Mucosa of stomach (tissue), 1 donor: Measurements from ENCODE around the gene SCD.

ENCODE experiments used
- H3K27me3 ChIP-seq: one replicate; pipeline ENCODE4 v1.7.0; 2013; ENCODE audit warnings: mild to moderate bottlenecking, low read length; ENCODE audit not compliant: control insufficient read depth, insufficient read depth
- H3K36me3 ChIP-seq: one replicate; pipeline ENCODE4 v1.7.0; 2013; ENCODE audit warnings: low read length; ENCODE audit not compliant: control insufficient read depth, insufficient read depth
- H3K4me1 ChIP-seq: one replicate; pipeline ENCODE4 v1.7.0; 2013; ENCODE audit warnings: mild to moderate bottlenecking, low read length; ENCODE audit not compliant: control insufficient read depth, insufficient read depth
- H3K4me3 ChIP-seq: one replicate; pipeline ENCODE4 v1.7.0; 2013; ENCODE audit warnings: low read length
- H3K9ac ChIP-seq: one replicate; pipeline ENCODE4 v1.7.0; 2013; ENCODE audit warnings: mild to moderate bottlenecking, low read length, moderate library complexity
- H3K9me3 ChIP-seq: one replicate; pipeline ENCODE4 v1.7.0; 2013; ENCODE audit warnings: mild to moderate bottlenecking, low read length, moderate library complexity; ENCODE audit not compliant: control insufficient read depth
- donor health status: Pancreatic carcinoma.

The SCD gene

GRCh38 chr10:100356067-100357017 is 9.3 kb downstream of the SCD start:
- Histone ChIP-seq H3K36me3 (peaks cover 3% of the 10 kb centered on the region), H3K4me3 (no peak overlapping the region), H3K4me1 (peaks cover 19% of the 10 kb centered on the region), H3K9ac (no peak overlapping the region), H3K27me3 (no peaks in the 10 kb centered on the region), H3K9me3 (no peaks in the 10 kb centered on the region)

GRCh38 chr10:100357059-100357858 is 10.2 kb downstream of the SCD start:
- H3K4me3 ChIP-seq = no peak overlapping the region
- no peaks in the 10 kb centered on the region for H3K27me3 ChIP-seq
- H3K9ac ChIP-seq = no peak overlapping the region
- peaks cover 16% of the 10 kb centered on the region for H3K4me1 ChIP-seq
- H3K36me3 ChIP-seq = peaks cover 3% of the 10 kb centered on the region
- no peaks in the 10 kb centered on the region for H3K9me3 ChIP-seq

DNA sequence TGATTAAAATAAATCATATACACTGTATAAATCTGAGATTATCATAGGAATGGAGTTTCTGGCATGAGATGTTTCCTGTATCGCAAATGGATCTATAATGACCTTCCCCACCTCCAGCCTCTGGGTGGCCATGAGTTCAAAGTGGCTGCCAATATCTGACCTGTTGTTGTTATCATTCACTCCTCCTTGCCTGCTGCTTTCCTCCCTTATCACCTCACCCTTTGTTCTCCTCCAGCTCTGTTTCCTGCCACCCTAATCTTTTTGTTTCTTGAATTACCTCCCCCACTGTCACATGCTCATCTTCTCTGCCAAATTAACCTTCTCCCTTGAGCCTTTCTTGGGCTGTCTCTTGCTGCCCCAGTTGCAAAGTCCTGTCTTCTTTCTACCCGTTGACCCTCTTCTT is 12.0 kb downstream of the SCD start:
- no peak overlapping the region for H3K4me3 ChIP-seq
- no peak overlapping the region for H3K9ac ChIP-seq
- H3K27me3 ChIP-seq = no peaks in the 10 kb centered on the region
- H3K9me3 ChIP-seq = no peaks in the 10 kb centered on the region
- H3K36me3 ChIP-seq = peaks cover 3% of the 10 kb centered on the region
- H3K4me1 ChIP-seq = peaks cover 30% of the 10 kb centered on the region

DNA sequence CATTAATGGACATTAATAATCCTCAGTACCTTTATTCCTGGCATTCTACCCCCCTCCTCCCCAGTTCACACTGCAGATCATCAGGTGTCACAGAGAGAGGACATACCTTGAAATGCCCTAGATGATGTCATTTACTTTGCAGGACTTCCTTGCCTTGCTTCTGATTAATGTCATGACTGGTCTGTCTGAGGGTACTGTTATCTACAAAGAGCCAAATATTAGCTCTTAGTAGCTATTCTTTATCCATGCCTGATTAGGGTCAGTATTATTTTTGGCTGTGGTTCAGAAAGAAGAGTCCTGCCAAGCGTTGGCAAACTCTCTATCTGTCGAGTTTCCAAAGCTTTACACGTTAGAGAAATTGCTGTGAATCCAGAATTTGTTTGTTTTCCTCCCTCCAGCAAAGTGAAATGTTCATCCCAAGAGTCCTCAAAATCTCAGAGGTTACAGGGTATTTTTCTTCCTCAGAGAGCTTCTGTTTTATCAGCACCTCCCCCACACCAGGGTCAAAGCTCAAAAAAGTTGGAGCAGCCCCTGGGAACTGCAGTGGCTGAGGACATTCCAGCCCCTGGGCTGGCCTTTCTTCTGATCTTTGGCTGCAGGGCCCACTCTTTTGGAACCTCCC is 12.6 kb downstream of the SCD start:
- no peaks in the 10 kb centered on the region for H3K36me3 ChIP-seq
- no peaks in the 10 kb centered on the region for H3K9me3 ChIP-seq
- H3K4me1 ChIP-seq = peaks cover 30% of the 10 kb centered on the region
- no peak overlapping the region for H3K9ac ChIP-seq
- H3K4me3 ChIP-seq = no peak overlapping the region
- no peaks in the 10 kb centered on the region for H3K27me3 ChIP-seq

GRCh38 chr10:100360234-100360633 is 13.2 kb downstream of the SCD start:
- no peaks in the 10 kb centered on the region for H3K9me3 ChIP-seq
- H3K27me3 ChIP-seq = no peaks in the 10 kb centered on the region
- peaks cover 33% of the 10 kb centered on the region for H3K4me1 ChIP-seq
- no peak overlapping the region for H3K4me3 ChIP-seq
- H3K9ac ChIP-seq = no peak overlapping the region
- H3K36me3 ChIP-seq = no peaks in the 10 kb centered on the region

DNA sequence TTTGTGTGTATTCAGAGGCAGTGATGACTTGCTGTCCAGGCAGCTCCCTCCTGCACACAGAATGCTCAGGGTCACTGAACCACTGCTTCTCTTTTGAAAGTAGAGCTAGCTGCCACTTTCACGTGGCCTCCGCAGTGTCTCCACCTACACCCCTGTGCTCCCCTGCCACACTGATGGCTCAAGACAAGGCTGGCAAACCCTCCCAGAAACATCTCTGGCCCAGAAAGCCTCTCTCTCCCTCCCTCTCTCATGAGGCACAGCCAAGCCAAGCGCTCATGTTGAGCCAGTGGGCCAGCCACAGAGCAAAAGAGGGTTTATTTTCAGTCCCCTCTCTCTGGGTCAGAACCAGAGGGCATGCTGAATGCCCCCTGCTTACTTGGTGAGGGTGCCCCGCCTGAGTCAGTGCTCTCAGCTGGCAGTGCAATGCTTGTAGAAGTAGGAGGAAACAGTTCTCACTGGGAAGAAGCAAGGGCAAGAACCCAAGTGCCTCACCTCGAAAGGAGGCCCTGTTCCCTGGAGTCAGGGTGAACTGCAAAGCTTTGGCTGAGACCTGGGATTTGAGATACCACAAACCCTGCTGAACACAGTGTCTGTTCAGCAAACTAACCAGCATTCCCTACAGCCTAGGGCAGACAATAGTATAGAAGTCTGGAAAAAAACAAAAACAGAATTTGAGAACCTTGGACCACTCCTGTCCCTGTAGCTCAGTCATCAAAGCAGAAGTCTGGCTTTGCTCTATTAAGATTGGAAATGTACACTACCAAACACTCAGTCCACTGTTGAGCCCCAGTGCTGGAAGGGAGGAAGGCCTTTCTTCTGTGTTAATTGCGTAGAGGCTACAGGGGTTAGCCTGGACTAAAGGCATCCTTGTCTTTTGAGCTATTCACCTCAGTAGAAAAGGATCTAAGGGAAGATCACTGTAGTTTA is 15.8 kb downstream of the SCD start:
- no peak overlapping the region for H3K9ac ChIP-seq
- no peak overlapping the region for H3K4me3 ChIP-seq
- peaks cover 48% of the 10 kb centered on the region for H3K4me1 ChIP-seq
- H3K9me3 ChIP-seq = no peaks in the 10 kb centered on the region
- H3K36me3 ChIP-seq = no peaks in the 10 kb centered on the region
- H3K27me3 ChIP-seq = no peaks in the 10 kb centered on the region

- Histone ChIP-seq H3K4me1 (peaks cover 42% of the 10 kb centered on the region), H3K27me3 (no peaks in the 10 kb centered on the region), H3K9ac (no peak overlapping the region), H3K9me3 (no peaks in the 10 kb centered on the region), H3K4me3 (no peak overlapping the region), H3K36me3 (no peaks in the 10 kb centered on the region)
These were observed 17.1 kb downstream of the SCD start for GRCh38 chr10:100364175-100364574.

DNA sequence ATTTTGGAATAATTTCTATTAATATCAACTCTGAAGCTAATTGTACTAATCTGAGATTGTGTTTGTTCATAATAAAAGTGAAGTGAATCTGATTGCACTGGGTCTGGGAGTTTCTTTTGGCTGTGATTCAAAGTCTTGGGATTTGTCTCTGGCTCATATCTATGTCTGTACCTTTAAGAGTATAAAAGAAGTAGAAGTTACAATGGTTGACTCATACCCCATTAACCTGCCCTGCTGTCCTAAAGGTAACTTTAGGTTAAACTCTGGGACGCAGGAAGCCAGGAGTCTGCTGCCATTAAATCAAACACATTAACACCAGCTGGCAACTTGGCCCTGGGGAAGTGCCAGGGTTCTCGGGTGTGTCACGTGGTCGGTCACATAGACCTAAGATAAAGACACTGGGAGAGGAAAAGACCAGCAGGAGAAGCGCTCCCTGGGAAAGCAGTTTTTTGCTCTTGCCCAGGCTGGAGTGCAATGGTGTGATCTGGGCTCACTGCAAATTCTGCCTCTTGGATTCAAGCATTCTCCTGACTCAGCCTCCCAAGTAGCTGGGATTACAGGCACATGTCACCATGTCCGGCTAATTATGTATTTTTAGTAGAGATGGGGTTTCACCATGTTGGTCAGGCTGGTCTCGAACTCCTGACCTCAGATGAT is 17.8 kb downstream of the SCD start:
- no peak overlapping the region for H3K4me3 ChIP-seq
- no peak overlapping the region for H3K9ac ChIP-seq
- no peaks in the 10 kb centered on the region for H3K36me3 ChIP-seq
- no peaks in the 10 kb centered on the region for H3K9me3 ChIP-seq
- H3K27me3 ChIP-seq = no peaks in the 10 kb centered on the region
- H3K4me1 ChIP-seq = peaks cover 36% of the 10 kb centered on the region

- Histone ChIP-seq H3K27me3 (no peaks in the 10 kb centered on the region), H3K4me3 (no peak overlapping the region), H3K9me3 (no peaks in the 10 kb centered on the region), H3K4me1 (peaks cover 53% of the 10 kb centered on the region), H3K9ac (no peak overlapping the region), H3K36me3 (no peaks in the 10 kb centered on the region)
These were observed 21.7 kb downstream of the SCD start for GRCh38 chr10:100368721-100369120.

DNA sequence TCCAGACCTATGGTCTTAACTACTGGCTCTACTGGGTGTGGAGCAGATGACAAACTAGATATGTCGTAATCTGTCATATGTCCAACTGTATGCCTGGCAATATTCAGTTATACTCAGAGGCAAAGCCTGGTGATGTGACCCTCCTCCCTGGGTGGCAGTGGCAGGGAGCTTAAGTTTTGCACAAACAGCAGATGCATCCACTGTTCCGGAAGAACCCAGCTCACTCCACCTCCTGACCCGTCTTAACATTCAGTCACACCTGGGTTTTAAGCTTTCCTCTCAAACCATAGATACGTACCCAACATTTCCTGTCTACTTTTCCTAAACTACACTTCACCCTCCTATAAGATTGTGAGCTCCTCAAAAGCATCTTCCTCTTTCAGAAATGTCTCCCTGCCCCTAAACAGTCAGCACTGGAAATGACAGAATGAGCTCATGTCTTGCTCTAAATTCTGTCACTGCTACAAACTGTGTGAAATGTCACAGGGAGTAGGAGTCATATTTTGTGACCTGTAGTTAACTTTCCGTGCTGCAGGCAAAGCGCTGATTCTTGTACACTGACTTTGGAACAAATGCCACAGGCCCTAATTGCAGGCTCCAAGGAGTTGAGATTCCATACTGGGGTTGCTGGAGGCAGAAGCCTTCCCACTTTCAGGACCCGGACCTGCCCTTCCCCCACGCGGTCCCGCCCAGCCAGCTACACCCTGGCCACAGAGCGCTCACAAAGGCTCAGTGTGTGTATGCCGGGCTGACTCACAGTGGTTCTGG is 23.9 kb downstream of the SCD start:
- no peaks in the 10 kb centered on the region for H3K36me3 ChIP-seq
- H3K27me3 ChIP-seq = no peaks in the 10 kb centered on the region
- H3K4me1 ChIP-seq = peaks cover 56% of the 10 kb centered on the region
- H3K4me3 ChIP-seq = peak overlapping the region; percentile 1
- H3K9me3 ChIP-seq = no peaks in the 10 kb centered on the region
- peak overlapping the region; percentile 59 for H3K9ac ChIP-seq
